K562 (cell line): ENCODE results near the gene SIGLEC5. TPM values are rescaled to one million over a fixed set of nuclear protein-coding genes. Genes with fewer than 3 reads are reported as not detected.

Source experiments
- ATAC-seq: fragments of 200-7000 bp; cut with Tn5 transposase; 3 replicates; pipeline ENCODE4 v1.9.1; 2020; ENCODE audit warnings: moderate library complexity
- BruUV-seq: library from RNA; stranded (reverse); fragments of 400-500 nt; replicated peaks from 2 replicates; lab custom pipeline; 2021; lab: Mats Ljungman, UMichigan
- CTCF ChIA-PET: fragments of 300-600 bp; formaldehyde crosslinking; extraction: SDS; loops from one replicate; lab custom pipeline; 2021; ENCODE audit warnings: low intra/inter-chr PET ratio; lab: Yijun Ruan, JAX
- POLR2A ChIA-PET: fragments of 300-600, 350-650 bp; sonication (Branson Sonifier 250); formaldehyde crosslinking; extraction: SDS; loops from one replicate; lab custom pipeline; 2021; ENCODE audit warnings: antibody characterized with exemption, inconsistent platforms; lab: Yijun Ruan, JAX
- DNase-seq, 4 experiments: peaks; one replicate each; pipeline versions ENCODE4 v3.0.0 to v3.0.0-alpha.2; 2011 to 2018; ENCODE audit warnings: low spot score in 3 of 4, mixed read lengths in 3 of 4; ENCODE audit errors: extremely low read depth in 1 of 4
- FAIRE-seq: peaks from 2 replicates; lab custom pipeline; 2011; peaks lifted over from hg19 to GRCh38; lab: Jason Lieb, UNC
- H2AFZ ChIP-seq: 2 replicates; pipeline ENCODE4 v1.6.0; 2011; ENCODE audit warnings: low read depth, low read length, control low read depth, inconsistent platforms
- H3K27ac ChIP-seq: fragments of 200-600 bp; 3 replicates; pipeline ENCODE4 v1.8.0; 2011; ENCODE audit warnings: low read depth, mild to moderate bottlenecking, control low read depth, inconsistent platforms, low read length, moderate library complexity, mixed read lengths; ENCODE audit errors: extremely low read depth
- H3K27me3 ChIP-seq, 2 experiments: fragments of 300-600 bp in 1 of 2; 2 replicates in 1 of 2; 3 replicates in 1 of 2; pipeline versions ENCODE4 v1.6.0 to v1.8.0; 2011; ENCODE audit warnings: inconsistent platforms in 2 of 2, low read length in 2 of 2, mild to moderate bottlenecking in 1 of 2, mixed read lengths in 1 of 2, moderate library complexity in 1 of 2; ENCODE audit not compliant: control insufficient read depth in 2 of 2, insufficient read depth in 2 of 2
- H3K36me3 ChIP-seq: fragments of 300-600 bp; 3 replicates; pipeline ENCODE4 v1.8.0; 2011; ENCODE audit warnings: mild to moderate bottlenecking, low read length, inconsistent platforms; ENCODE audit not compliant: control insufficient read depth, insufficient read depth
- H3K4me1 ChIP-seq, 2 experiments: fragments of 200-600 bp in 1 of 2; replicated peaks in 1 of 2; 2 replicates in 1 of 2; 3 replicates in 1 of 2; pipeline versions ENCODE4 v1.5.1 to v1.8.0; 2011; ENCODE audit warnings: inconsistent platforms in 2 of 2, low read length in 2 of 2, mild to moderate bottlenecking in 1 of 2, mixed read lengths in 1 of 2, moderate library complexity in 1 of 2; ENCODE audit not compliant: control insufficient read depth in 2 of 2, insufficient read depth in 2 of 2
- H3K4me2 ChIP-seq: 2 replicates; pipeline ENCODE4 v1.6.1; 2011; ENCODE audit warnings: low read length, control low read depth, inconsistent platforms, mixed read lengths; ENCODE audit not compliant: insufficient read depth
- H3K4me3 ChIP-seq: fragments of 200-600 bp; sonication (generic), shearing (Covaris generic); 2 replicates; pipeline ENCODE4 v1.5.1; 2016; ENCODE audit warnings: control low read depth, inconsistent platforms
- H3K79me2 ChIP-seq: fragments of 200-600 bp; 3 replicates; pipeline ENCODE4 v1.8.0; 2011; ENCODE audit warnings: low read length, inconsistent platforms; ENCODE audit not compliant: control insufficient read depth, insufficient read depth
- H3K9ac ChIP-seq, 2 experiments: 2 replicates each; pipeline versions ENCODE4 v1.6.0 to v1.6.1; 2011; ENCODE audit warnings: low read depth in 2 of 2, low read length in 2 of 2, control low read depth in 1 of 2, inconsistent platforms in 1 of 2, mild to moderate bottlenecking in 1 of 2, mixed read lengths in 1 of 2; ENCODE audit not compliant: insufficient read depth in 1 of 2
- H3K9me1 ChIP-seq: one replicate; pipeline ENCODE4 v1.6.0; 2011; ENCODE audit warnings: inconsistent platforms, mild to moderate bottlenecking, low read length, moderate library complexity; ENCODE audit not compliant: control insufficient read depth, insufficient read depth
- H3K9me3 ChIP-seq: replicated peaks from 2 replicates; pipeline ENCODE4 v1.5.1; 2011; ENCODE audit warnings: low read depth, low read length, inconsistent platforms; ENCODE audit not compliant: control insufficient read depth, insufficient read depth
- H4K20me1 ChIP-seq: replicated peaks from 2 replicates; pipeline ENCODE4 v1.6.1; 2011; ENCODE audit warnings: low read length, inconsistent platforms, mixed read lengths; ENCODE audit not compliant: control insufficient read depth, insufficient read depth
- CC2D1A ChIP-seq: fragments of 450-650 bp; IDR thresholded peaks from 2 replicates; pipeline ENCODE4 v1.6.1; 2017; ENCODE audit warnings: mild to moderate bottlenecking
- MYNN ChIP-seq, 2 experiments: sonication (generic); formaldehyde crosslinking in 1 of 2; IDR thresholded peaks; 2 replicates each; pipeline versions ENCODE4 v1.5.0 to v1.6.1; 2016 to 2020; ENCODE audit warnings: antibody characterized with exemption in 1 of 2, missing genetic modification reagents in 1 of 2
- NRF1 ChIP-seq, 2 experiments: fragments of 450-650 bp; IDR thresholded peaks in 1 of 2; conservative IDR thresholded peaks in 1 of 2; 2 replicates each; pipeline ENCODE4 v1.6.1; 2014; ENCODE audit warnings: mild to moderate bottlenecking in 2 of 2
- OTX1 ChIP-seq: fragments of 450-650 bp; formaldehyde crosslinking; IDR thresholded peaks from 2 replicates; pipeline ENCODE4 v1.4.0; 2022; ENCODE audit warnings: mild to moderate bottlenecking
- RAD21 ChIP-seq, 2 experiments: fragments of 250-450 bp in 1 of 2; fragments of 450-650 bp in 1 of 2; sonication (Bioruptor Pico) in 1 of 2; formaldehyde crosslinking in 1 of 2; IDR thresholded peaks in 1 of 2; conservative IDR thresholded peaks in 1 of 2; 2 replicates each; pipeline versions ENCODE4 v1.4.0 to v1.8.0; 2020 to 2022; ENCODE audit warnings: mild to moderate bottlenecking in 2 of 2, moderate library complexity in 1 of 2
- SMC3 ChIP-seq: conservative IDR thresholded peaks from 2 replicates; pipeline ENCODE4 v1.6.1; 2011; ENCODE audit warnings: low read depth, low read length, improper control_type of control experiment; ENCODE audit not compliant: insufficient read depth
- SP2 ChIP-seq: IDR thresholded peaks from 2 replicates; pipeline ENCODE4 v1.6.1; 2011; ENCODE audit warnings: mild to moderate bottlenecking, low read depth, low read length, moderate library complexity; ENCODE audit not compliant: poor library complexity, severe bottlenecking; ENCODE audit errors: extremely low read depth
- ZC3H4 ChIP-seq: sonication (generic); formaldehyde crosslinking; IDR thresholded peaks from 2 replicates; pipeline ENCODE4 v1.9.0; 2021; ENCODE audit warnings: missing genetic modification reagents, borderline replicate concordance
- ZNF79 ChIP-seq: fragments of 250-450 bp; sonication (Bioruptor Pico); IDR thresholded peaks from 2 replicates; pipeline ENCODE4 v1.4.0; 2020; ENCODE audit warnings: low read depth, mild to moderate bottlenecking, moderate library complexity
- WGBS: fragments of 100-300 bp; shearing (Covaris generic); methylation state at CpG from one replicate; pipeline ENCODE4 v1.1.6; 2016; ENCODE audit warnings: low coverage, mixed read lengths; ENCODE audit not compliant: insufficient coverage; ENCODE audit errors: missing lambda C conversion rate; 5-methylcytosine and 5-hydroxymethylcytosine counted together
- in situ Hi-C: fragments of 300-500 bp; cut with MboI; formaldehyde crosslinking; loops from 4 replicates; pipeline ENCODE4 v1.15.0; 2018; ENCODE audit warnings: inconsistent platforms, mixed read lengths
- intact Hi-C: fragments of 100-400 bp; cut with micrococcal nuclease; formaldehyde crosslinking; loops from 2 replicates; pipeline ENCODE4 v1.14.2; 2022
- polyA plus RNA-seq, 8 experiments: library from polyadenylated mRNA; depleted of rRNA in 4 of 8; stranded (reverse) in 5 of 8; unstranded in 3 of 8; fragments of >200 nt; fragmentation: Nextera tagmentation in 2 of 8; fragmentation: Illumina TruSeq in 1 of 8; extraction: Ambion mirVana in 2 of 8; extraction: Trizol in 1 of 8; gene quantifications; 2 replicates each; pipeline versions ENCODE4 v1.2.1 to v1.2.3, GENCODE V29; 2011 to 2014; ENCODE audit warnings: inconsistent platforms in 1 of 8, missing spikeins in 1 of 8
- total RNA-seq, 7 experiments: library from RNA; depleted of rRNA in 6 of 7; stranded (reverse); fragments of >200 nt in 6 of 7; fragmentation: Illumina TruSeq in 2 of 7; extraction: Trizol in 2 of 7; gene quantifications; 2 replicates each; pipeline versions ENCODE4 v1.2.1 to v1.2.3, GENCODE V29; 2011 to 2021; ENCODE audit warnings: low replicate concordance in 1 of 7
- TF ChIP-seq, protein P1 (sequence below): IDR thresholded peaks from 2 replicates; pipeline ENCODE4 v1.6.1; 2011; ENCODE audit warnings: borderline replicate concordance, low read depth, mild to moderate bottlenecking, moderate library complexity, low read length; ENCODE audit not compliant: insufficient read depth, poor library complexity, severe bottlenecking

The SIGLEC5 gene
- total and polyA plus RNA-seq, 9 of the 15 experiments (the other 6 are each of a cell fraction or from before 2014, with no cell fraction given), result 0.14 TPM; not detected in 8

DNA sequence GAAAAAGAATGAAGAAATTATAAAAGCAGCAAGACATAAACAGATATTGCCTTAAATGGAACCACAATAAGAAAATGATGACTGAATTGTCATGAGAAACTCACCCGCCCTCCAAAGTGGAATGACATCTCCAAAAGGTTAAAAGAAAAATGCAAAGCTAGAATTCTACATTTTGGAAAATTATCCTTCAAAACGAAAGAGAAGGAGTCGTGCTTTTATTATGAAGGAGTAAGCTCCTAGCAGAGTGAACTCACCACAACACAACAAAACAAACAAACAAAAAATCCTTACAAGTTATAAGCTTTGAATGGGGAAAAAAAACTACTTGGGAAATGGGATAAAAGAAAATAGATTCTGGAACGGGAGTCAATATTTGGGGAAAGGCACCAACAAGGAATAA, 9.7 kb upstream of the SIGLEC5 start:
- Histone ChIP-seq H4K20me1 (no peaks in the 10 kb centered on the region), H3K4me3 (no peak overlapping the region), H3K36me3 (no peaks in the 10 kb centered on the region), H3K27ac (no peak overlapping the region), H3K4me2 (no peak overlapping the region), H2AFZ (no peak overlapping the region), H3K9me3 (no peaks in the 10 kb centered on the region), H3K79me2 (no peaks in the 10 kb centered on the region), H3K27me3 (peaks cover 5 to 16% of the 10 kb centered on the region in 2 experiments; a peak in 3 of 5 replicates), H3K9ac (no peak overlapping the region), H3K4me1 (no peaks in the 10 kb centered on the region; a peak in 1 of 5 replicates), H3K9me1 (no peaks in the 10 kb centered on the region)
- CTCF ChIA-PET, result interaction anchor here (0.7 kb wide), 1 partner anchor 32 kb away, joined by 3 read pairs; no protein-coding TSS in a partner anchor
- in situ Hi-C loops (no loop called here), intact Hi-C loops (loop anchor here (5.0 kb wide), 1 partner anchor 168 kb away; no protein-coding TSS in a partner anchor)
- 5% methylated on average over 4 of the region's 4 CpGs for WGBS
- TF ChIP-seq ZC3H4 (CRISPR knock-in tag), result no peak
- peak; percentile 58; the same call in 1 of the 2 replicates for TF ChIP-seq MYNN (IDR thresholded peaks at IDR 0.05)
- no peak; the same call in 1 of the 2 replicates for TF ChIP-seq MYNN (CRISPR knock-in tag; IDR thresholded peaks at IDR 0.05)
- BruUV-seq, result no TSS peak
- ATAC-seq (no peak), FAIRE-seq (no peak), DNase-seq (no peak)
- POLR2A ChIA-PET, result interaction anchor here (0.7 to 1.0 kb wide), 2 partner anchors 9 to 320 kb away, joined by 3 to 4 read pairs; no protein-coding TSS in a partner anchor

DNA sequence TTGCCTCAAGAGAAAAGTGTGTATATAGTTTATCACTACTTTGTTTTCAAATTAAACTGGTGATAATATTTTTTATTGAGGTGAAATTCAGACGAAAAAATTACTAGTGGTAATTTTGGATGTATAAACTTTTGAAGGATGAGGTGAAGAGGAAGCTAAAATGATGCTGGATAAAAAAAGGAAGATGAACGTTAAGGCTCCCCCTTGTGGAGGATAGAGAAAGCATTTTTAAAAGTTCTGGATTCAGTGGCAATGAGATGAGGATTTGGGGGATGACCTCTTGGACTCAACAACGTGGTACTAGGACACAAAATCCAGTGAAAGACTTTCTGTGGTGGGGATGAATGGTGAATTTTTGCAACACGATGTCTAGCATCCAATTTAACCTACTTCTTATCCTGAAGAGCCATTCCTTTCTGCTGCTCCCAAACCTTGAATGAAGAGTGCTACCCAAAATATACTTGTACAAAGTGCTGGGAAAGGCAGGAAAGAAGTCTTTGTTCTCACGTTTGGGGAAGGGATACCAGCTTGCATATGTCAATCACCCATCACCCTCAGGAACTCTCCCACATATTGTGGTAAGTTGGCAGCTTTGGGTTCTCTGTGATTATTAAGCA, 7.3 kb upstream of the SIGLEC5 start:
- H3K4me2 ChIP-seq, result no peak overlapping the region
- no peaks in the 10 kb centered on the region for H4K20me1 ChIP-seq
- no peak overlapping the region for H3K4me3 ChIP-seq
- BruUV-seq, result no TSS peak
- H2AFZ ChIP-seq, result no peak overlapping the region
- intact Hi-C loops (no loop called here), in situ Hi-C loops (no loop called here)
- no peaks in the 10 kb centered on the region; a peak in 1 of 5 replicates for H3K27me3 ChIP-seq
- no peak overlapping the region for H3K9ac ChIP-seq
- ATAC-seq (no peak), DNase-seq (peak; percentile 45 to 66 (median 59)), FAIRE-seq (peak; percentile 88)
- ChIA-PET POLR2A (interaction anchor here (0.6 kb wide), 2 partner anchors 130 to 298 kb away, joined by 3 read pairs; no protein-coding TSS in a partner anchor), CTCF (interaction anchor here (0.6 to 0.8 kb wide), 2 partner anchors 20 to 479 kb away, joined by 3 read pairs; no protein-coding TSS in a partner anchor)
- H3K4me1 ChIP-seq, result no peaks in the 10 kb centered on the region
- no peaks in the 10 kb centered on the region for H3K9me1 ChIP-seq
- H3K79me2 ChIP-seq, result no peaks in the 10 kb centered on the region
- H3K36me3 ChIP-seq, result no peaks in the 10 kb centered on the region
- no peaks in the 10 kb centered on the region for H3K9me3 ChIP-seq
- no peak overlapping the region for H3K27ac ChIP-seq
- WGBS, result 6% methylated on average over 5 of the region's 5 CpGs
- TF ChIP-seq OTX1 (CRISPR knock-in tag) (no peak), SMC3 (peak; percentile 50), SP2 (no peak), ZNF79 (CRISPR knock-in tag) (no peak), NRF1 (conservative IDR thresholded peaks at IDR 0.05 in 1 of 2, IDR thresholded peaks at IDR 0.05 in 1 of 2) (no peak), RAD21 (CRISPR knock-in tag; conservative IDR thresholded peaks at IDR 0.05 in 1 of 2, IDR thresholded peaks at IDR 0.05 in 1 of 2) (peak; percentile 47 to 80), CC2D1A (no peak)
- TF ChIP-seq, protein P1, sequence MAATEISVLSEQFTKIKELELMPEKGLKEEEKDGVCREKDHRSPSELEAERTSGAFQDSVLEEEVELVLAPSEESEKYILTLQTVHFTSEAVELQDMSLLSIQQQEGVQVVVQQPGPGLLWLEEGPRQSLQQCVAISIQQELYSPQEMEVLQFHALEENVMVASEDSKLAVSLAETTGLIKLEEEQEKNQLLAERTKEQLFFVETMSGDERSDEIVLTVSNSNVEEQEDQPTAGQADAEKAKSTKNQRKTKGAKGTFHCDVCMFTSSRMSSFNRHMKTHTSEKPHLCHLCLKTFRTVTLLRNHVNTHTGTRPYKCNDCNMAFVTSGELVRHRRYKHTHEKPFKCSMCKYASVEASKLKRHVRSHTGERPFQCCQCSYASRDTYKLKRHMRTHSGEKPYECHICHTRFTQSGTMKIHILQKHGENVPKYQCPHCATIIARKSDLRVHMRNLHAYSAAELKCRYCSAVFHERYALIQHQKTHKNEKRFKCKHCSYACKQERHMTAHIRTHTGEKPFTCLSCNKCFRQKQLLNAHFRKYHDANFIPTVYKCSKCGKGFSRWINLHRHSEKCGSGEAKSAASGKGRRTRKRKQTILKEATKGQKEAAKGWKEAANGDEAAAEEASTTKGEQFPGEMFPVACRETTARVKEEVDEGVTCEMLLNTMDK, result peak; percentile 49
